WERI-Rb-1 (cell line): ENCODE measurements around the gene SYCE3.
A peak's percentile ranks its signal among the peaks of the same experiment; 100 is the strongest.
"Not testable (repeated sequence)": the region's sequence is repeated elsewhere in the genome, so short reads cannot be mapped to it uniquely, and the experiment has no call there.

Source experiments
- DNase-seq: peaks from one replicate; pipeline ENCODE4 v3.0.0-alpha.2; 2020
- H3K27ac ChIP-seq: fragments of 250-450 bp; sonication (Bioruptor Pico); 2 replicates; pipeline ENCODE4 v1.5.1; 2020; ENCODE audit warnings: mild to moderate bottlenecking, moderate library complexity
- H3K27me3 ChIP-seq: fragments of 250-450 bp; sonication (Bioruptor Pico); 2 replicates; pipeline ENCODE4 v1.5.1; 2021; ENCODE audit warnings: mild to moderate bottlenecking, low read depth, moderate library complexity; ENCODE audit not compliant: insufficient read depth, severe bottlenecking
- H3K36me3 ChIP-seq: fragments of 250-450 bp; sonication (Bioruptor Pico); 2 replicates; pipeline ENCODE4 v1.5.1; 2020; ENCODE audit warnings: mild to moderate bottlenecking, moderate library complexity
- H3K4me3 ChIP-seq: 2 replicates; pipeline ENCODE4 v1.5.1; 2011; ENCODE audit warnings: low read depth, mild to moderate bottlenecking, control low read depth, low read length
- H3K9me3 ChIP-seq: fragments of 250-450 bp; sonication (Bioruptor Pico); 2 replicates; pipeline ENCODE4 v1.5.1; 2021; ENCODE audit warnings: mild to moderate bottlenecking, moderate library complexity; ENCODE audit not compliant: severe bottlenecking
- TF ChIP-seq, protein P1 (sequence below): IDR thresholded peaks from 2 replicates; pipeline ENCODE4 v1.5.1; 2011; ENCODE audit warnings: low read depth, mild to moderate bottlenecking, control low read depth, inconsistent platforms, low read length

SYCE3 gene

DNA sequence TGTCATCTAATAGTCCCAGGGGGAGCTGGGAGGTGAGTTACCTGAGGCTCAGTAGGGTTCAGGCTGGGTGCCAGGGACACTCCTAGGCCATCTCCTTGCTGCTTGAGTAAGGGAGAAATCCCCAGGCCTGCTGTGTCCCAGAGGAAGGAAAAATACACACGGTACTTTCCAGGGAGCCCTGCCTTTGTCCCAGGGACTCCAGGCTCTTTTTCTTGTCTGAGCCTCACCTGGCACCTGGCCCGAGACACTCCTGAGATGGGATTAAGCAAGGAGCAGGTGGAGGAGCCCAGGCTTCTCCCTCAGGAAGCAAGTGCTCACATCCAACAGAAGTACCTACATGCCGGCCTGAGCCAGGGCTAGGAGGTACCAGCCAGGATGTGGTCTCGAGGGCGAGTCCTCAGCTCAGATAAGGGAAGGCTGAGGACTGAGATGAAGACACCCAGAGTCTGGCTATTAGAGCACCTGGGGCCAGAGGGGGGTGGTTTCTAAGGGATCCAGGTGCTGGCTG is 17.9 kb downstream of the SYCE3 start:
- no peaks in the 10 kb centered on the region for H3K27me3 ChIP-seq
- no peaks in the 10 kb centered on the region for H3K9me3 ChIP-seq
- no peak overlapping the region for H3K27ac ChIP-seq
- H3K36me3 ChIP-seq = no peaks in the 10 kb centered on the region
- H3K4me3 ChIP-seq = no peak overlapping the region
- TF ChIP-seq, protein P1, sequence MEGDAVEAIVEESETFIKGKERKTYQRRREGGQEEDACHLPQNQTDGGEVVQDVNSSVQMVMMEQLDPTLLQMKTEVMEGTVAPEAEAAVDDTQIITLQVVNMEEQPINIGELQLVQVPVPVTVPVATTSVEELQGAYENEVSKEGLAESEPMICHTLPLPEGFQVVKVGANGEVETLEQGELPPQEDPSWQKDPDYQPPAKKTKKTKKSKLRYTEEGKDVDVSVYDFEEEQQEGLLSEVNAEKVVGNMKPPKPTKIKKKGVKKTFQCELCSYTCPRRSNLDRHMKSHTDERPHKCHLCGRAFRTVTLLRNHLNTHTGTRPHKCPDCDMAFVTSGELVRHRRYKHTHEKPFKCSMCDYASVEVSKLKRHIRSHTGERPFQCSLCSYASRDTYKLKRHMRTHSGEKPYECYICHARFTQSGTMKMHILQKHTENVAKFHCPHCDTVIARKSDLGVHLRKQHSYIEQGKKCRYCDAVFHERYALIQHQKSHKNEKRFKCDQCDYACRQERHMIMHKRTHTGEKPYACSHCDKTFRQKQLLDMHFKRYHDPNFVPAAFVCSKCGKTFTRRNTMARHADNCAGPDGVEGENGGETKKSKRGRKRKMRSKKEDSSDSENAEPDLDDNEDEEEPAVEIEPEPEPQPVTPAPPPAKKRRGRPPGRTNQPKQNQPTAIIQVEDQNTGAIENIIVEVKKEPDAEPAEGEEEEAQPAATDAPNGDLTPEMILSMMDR = no peak
- no peak for DNase-seq

DNA sequence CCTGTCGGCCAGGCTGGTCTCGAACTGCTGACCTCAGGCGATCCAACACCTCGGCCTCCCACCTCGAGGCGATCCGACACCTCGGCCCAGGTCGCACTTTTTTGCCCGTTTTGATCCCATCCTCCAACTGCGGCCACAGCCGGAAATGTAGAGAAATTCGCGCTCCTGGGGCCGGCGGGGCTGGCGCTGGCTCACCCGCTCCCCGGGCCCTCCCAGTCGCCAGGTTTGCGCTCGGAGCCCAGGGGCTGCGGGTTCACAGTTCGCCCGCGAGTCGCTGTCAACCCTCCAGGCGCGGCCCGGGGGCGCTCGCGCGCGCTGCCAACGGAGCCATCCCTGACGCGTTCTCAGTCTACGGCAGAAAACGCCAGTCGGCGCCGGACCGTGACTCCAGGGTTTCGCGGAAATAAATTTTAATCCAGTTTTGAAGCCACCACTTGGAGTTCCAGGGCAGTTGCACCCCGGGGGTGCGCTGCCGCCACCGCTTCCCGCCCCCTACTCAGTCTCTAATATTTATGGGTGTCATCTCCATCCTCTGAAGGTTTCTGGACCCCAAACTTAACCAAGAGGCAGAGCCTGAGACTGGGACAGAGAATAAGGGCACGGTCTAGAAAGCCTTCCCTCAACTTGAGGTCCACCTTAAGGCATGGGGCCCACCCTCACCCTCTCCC is 18.5 kb downstream of the SYCE3 start:
- TF ChIP-seq, protein P1 = peak; percentile 67
- peak; percentile 69 for DNase-seq
- no peak overlapping the region for H3K27ac ChIP-seq
- no peaks in the 10 kb centered on the region for H3K9me3 ChIP-seq
- H3K36me3 ChIP-seq = no peaks in the 10 kb centered on the region
- peak overlapping the region; percentile 33 for H3K4me3 ChIP-seq
- H3K27me3 ChIP-seq = no peaks in the 10 kb centered on the region

DNA sequence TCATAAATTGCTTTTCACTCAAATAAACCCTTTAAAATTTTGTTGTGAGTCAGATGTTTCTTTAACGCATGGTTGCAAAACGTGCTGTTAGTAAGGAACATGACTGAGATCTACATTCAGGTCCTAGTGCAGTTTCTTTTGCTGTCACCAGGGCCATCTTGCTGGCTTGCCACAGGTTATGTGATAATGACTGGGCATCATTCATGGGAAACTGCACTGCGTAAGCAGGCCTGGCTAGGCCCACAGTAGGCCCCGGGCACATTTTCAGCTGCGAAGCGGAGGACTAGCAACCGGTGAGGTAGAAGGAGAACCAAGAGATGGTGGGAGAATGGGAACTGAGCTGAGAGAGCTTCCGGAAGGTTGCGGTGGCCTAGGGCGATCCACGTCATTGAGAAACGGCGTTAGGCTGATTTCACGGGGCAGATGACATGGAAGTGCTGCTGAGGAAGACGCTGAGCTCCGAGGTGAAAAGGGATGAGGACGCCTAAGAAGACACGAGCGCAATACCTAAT is 20.2 kb downstream of the SYCE3 start:
- H3K27ac ChIP-seq = no peak overlapping the region
- no peaks in the 10 kb centered on the region for H3K36me3 ChIP-seq
- no peaks in the 10 kb centered on the region for H3K27me3 ChIP-seq
- no peak overlapping the region for H3K4me3 ChIP-seq
- TF ChIP-seq, protein P1 = no peak
- no peak for DNase-seq
- H3K9me3 ChIP-seq = no peaks in the 10 kb centered on the region

DNA sequence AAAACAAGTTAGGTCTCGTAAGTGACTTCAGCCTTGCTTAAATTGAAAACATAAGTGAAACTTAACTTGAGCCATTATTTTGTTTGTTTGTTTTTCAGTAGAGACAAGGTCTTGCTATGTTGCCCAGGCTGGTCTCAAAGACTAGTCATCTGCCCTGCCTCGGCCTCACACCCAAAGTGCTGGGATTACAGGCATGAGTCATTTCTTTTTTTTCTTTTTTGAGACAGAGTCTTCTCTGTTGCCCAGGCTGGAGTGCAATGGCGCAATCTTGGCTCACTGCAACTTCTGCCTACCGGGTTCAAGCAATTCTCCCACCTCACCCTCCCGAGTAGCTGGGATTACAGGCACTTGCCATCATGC is 21.1 kb downstream of the SYCE3 start:
- not testable (repeated sequence) for H3K9me3 ChIP-seq, H3K4me3 ChIP-seq, H3K27me3 ChIP-seq, H3K27ac ChIP-seq, H3K36me3 ChIP-seq, DNase-seq

DNA sequence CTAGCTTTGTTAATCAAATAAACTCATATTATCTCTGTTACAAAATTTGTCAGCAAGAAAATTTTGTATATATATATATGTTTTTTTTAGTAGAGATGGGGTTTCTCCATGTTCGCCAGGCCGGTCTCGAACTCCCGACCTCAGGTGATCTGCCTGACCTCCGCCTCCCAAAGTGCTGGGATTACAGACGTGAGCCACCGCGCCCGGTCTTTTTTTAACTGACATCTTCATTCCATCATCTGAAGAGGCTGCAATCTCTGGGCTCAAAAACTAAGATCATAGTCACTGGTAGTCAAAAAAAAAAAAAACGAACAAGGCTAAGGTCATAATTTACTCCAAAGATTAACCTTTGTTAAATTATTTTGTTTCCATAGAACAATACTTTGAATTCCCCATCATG is 22.3 kb downstream of the SYCE3 start:
- H3K36me3 ChIP-seq = no peaks in the 10 kb centered on the region
- TF ChIP-seq, protein P1 = no peak
- no peaks in the 10 kb centered on the region for H3K9me3 ChIP-seq
- H3K27ac ChIP-seq = no peak overlapping the region
- H3K4me3 ChIP-seq = no peak overlapping the region
- no peak for DNase-seq
- H3K27me3 ChIP-seq = no peaks in the 10 kb centered on the region

DNA sequence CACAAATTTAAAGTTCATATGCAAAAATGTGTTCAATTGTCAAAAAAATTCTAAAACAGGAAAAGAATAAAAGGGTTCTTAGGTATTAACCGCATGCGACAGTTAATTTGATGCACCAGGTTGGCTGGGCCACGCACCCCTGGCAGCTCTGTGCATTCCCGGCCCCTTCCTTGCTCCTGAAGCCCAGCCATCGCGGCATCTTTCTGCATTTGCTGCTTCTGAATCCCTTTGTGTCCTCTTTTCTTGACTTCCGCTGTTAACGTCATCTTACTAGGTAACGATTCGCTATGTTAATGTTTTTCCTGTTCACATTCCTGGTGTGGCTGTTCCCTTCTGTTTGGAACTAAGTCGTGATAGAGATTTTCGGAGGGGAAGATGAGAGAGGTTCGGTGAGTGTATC is 25.0 kb downstream of the SYCE3 start:
- DNase-seq = no peak
- TF ChIP-seq, protein P1 = no peak
- no peaks in the 10 kb centered on the region for H3K36me3 ChIP-seq
- no peaks in the 10 kb centered on the region for H3K9me3 ChIP-seq
- no peak overlapping the region for H3K27ac ChIP-seq
- H3K27me3 ChIP-seq = no peaks in the 10 kb centered on the region
- no peak overlapping the region for H3K4me3 ChIP-seq
